Stimulated activated effector memory CD8-positive, alpha-beta T cell treated with anti-CD3 and anti-CD28 coated beads, Interleukin-12 subunit alpha, Interleukin-12 subunit beta, amount 100 ng/mL, for 72 hours (primary cell): Measurements from ENCODE around the gene MAP2K3.
"Not testable (repeated sequence)": the region's sequence is repeated elsewhere in the genome, so short reads cannot be mapped to it uniquely, and the experiment has no call there.

Source experiments
- ATAC-seq: fragments of 150-1000 bp; cut with Tn5 transposase; 2 replicates; pipeline ENCODE4 v1.10.0; 2021
- DNase-seq, 2 donors: peaks; one replicate each; pipeline ENCODE4 v3.0.0; 2021 to 2022; ENCODE audit warnings: low spot score in 2 of 2
- H3K27ac Mint-ChIP-seq: one replicate; pipeline ENCODE4 v1.8.0; 2022; ENCODE audit warnings: mild to moderate bottlenecking, mixed read lengths
- H3K36me3 Mint-ChIP-seq: one replicate; pipeline ENCODE4 v1.8.0; 2022; ENCODE audit warnings: mild to moderate bottlenecking, mixed read lengths
- H3K4me1 Mint-ChIP-seq: one replicate; pipeline ENCODE4 v1.8.0; 2022; ENCODE audit warnings: mixed read lengths
- H3K4me3 Mint-ChIP-seq: one replicate; pipeline ENCODE4 v1.8.0; 2022; ENCODE audit warnings: mild to moderate bottlenecking, mixed read lengths
- H3K9me3 Mint-ChIP-seq: one replicate; pipeline ENCODE4 v1.8.0; 2022; ENCODE audit warnings: mixed read lengths

Gene MAP2K3

GRCh38 chr17:21337981-21338625 is 53.6 kb downstream of the MAP2K3 start:
- H3K4me3 Mint-ChIP-seq, DNase-seq: not testable (repeated sequence)

DNA sequence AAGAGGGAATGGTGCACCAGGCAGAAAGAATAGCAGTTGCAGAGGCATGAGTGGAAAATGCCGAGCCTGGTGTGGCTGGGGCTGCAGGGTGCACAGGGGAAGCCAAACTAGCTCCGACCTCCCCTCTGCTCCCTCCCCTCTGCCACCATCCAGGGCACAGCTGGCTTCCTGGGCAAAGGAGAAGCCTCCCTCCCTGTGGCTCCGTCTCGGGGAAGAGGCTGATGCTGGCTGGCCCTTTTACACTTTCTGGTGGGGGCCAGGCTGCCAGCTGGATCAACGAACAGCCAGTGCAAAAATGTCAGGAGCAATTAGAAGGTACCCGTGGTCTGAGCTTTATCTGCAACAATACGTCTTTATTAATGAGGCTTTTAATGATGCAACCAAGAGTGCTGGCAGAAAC is 54.5 kb downstream of the MAP2K3 start:
- DNase-seq (no peak), ATAC-seq (no peak)
- H3K4me1 Mint-ChIP-seq, result no peaks in the 10 kb centered on the region
- H3K36me3 Mint-ChIP-seq, result no peaks in the 10 kb centered on the region
- no peaks in the 10 kb centered on the region for H3K9me3 Mint-ChIP-seq
- H3K4me3 Mint-ChIP-seq, result no peak overlapping the region
- no peak overlapping the region for H3K27ac Mint-ChIP-seq

More at GRCh38 chr17:21337981-21338625, 53.6 kb downstream of the MAP2K3 start:
- H3K9me3 Mint-ChIP-seq, H3K4me1 Mint-ChIP-seq, H3K27ac Mint-ChIP-seq, ATAC-seq, H3K36me3 Mint-ChIP-seq: not testable (repeated sequence)

DNA sequence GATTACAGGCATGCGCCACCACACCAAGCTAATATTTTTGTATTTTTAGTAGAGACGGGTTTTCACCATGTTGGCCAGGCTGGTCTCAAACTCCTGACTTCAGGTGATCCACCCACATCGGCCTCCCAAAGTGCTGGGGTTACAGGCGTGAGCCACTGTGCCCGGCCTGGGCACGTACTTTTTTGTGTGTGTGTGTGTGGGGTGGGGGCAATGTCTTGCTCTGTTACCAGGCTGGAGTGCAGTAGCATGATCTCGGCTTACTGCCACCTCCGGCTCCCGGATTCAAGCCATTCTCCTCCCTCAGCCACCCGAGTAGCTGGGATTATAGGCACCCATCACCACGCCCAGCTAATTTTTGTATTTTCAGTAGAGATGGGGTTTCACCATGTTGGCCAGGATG is 55.1 kb downstream of the MAP2K3 start:
- ATAC-seq, DNase-seq, H3K36me3 Mint-ChIP-seq, H3K4me1 Mint-ChIP-seq, H3K4me3 Mint-ChIP-seq, H3K27ac Mint-ChIP-seq, H3K9me3 Mint-ChIP-seq: not testable (repeated sequence)

DNA sequence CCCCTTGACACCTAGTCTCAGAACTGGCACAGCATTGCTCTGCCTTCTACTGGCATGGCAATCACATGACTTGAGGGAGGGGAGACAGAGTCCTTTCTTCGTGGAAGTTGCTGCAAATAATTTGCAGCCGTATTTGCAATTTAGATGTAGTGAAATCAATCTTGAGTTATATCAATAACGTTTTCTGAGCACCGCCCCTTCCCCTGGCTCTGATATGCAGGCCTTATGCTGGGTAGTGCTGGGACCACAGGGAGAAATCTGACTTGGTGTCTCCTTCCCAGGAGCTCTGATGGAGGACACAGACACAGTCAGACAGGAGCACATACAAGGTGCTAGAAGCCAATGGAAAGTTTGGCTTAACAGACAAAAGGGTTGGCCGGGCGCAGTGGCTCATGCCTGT is 55.9 kb downstream of the MAP2K3 start:
- H3K4me3 Mint-ChIP-seq, H3K4me1 Mint-ChIP-seq, DNase-seq, ATAC-seq, H3K9me3 Mint-ChIP-seq, H3K27ac Mint-ChIP-seq, H3K36me3 Mint-ChIP-seq: not testable (repeated sequence)

- not testable (repeated sequence) for H3K27ac Mint-ChIP-seq, H3K36me3 Mint-ChIP-seq, H3K4me3 Mint-ChIP-seq, DNase-seq, ATAC-seq, H3K9me3 Mint-ChIP-seq, H3K4me1 Mint-ChIP-seq
Measured at GRCh38 chr17:21341279-21341678, 56.8 kb downstream of the MAP2K3 start.

GRCh38 chr17:21341925-21342540 is 57.5 kb downstream of the MAP2K3 start:
- not testable (repeated sequence) for DNase-seq, H3K27ac Mint-ChIP-seq, H3K4me1 Mint-ChIP-seq, H3K9me3 Mint-ChIP-seq, ATAC-seq, H3K36me3 Mint-ChIP-seq, H3K4me3 Mint-ChIP-seq

GRCh38 chr17:21343061-21343949 is 58.8 kb downstream of the MAP2K3 start:
- not testable (repeated sequence) for H3K27ac Mint-ChIP-seq, H3K4me3 Mint-ChIP-seq, H3K4me1 Mint-ChIP-seq, H3K36me3 Mint-ChIP-seq, H3K9me3 Mint-ChIP-seq, ATAC-seq, DNase-seq

- H3K4me1 Mint-ChIP-seq, H3K36me3 Mint-ChIP-seq, ATAC-seq, H3K9me3 Mint-ChIP-seq, DNase-seq, H3K4me3 Mint-ChIP-seq, H3K27ac Mint-ChIP-seq: not testable (repeated sequence)
Measured at GRCh38 chr17:21344801-21345200, 60.3 kb downstream of the MAP2K3 start.

DNA sequence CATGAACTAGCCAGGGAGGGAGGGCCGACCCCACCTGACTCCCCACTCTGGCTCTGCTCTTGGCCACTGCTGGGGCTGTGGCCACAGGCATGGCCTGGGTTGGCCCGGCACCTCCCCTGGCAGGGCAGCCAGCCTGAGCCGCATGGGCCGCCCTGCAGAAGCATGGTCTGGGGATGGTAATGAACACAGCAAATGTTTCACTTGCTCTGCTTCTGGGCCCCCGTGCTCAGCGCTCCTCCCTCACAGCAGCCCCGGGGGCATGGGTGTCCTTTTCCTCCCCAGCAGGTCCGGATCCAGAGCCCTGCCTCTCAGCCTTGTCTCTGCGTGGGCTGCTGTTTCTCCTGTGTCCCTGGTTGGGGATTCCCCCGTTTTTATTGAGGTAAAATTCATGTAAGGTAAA is 60.7 kb downstream of the MAP2K3 start:
- no peak for DNase-seq
- ATAC-seq, result no peak
- no peak overlapping the region for H3K4me3 Mint-ChIP-seq
- no peaks in the 10 kb centered on the region for H3K9me3 Mint-ChIP-seq
- H3K27ac Mint-ChIP-seq, result no peak overlapping the region
- H3K36me3 Mint-ChIP-seq, result no peaks in the 10 kb centered on the region
- no peaks in the 10 kb centered on the region for H3K4me1 Mint-ChIP-seq

- H3K27ac Mint-ChIP-seq, DNase-seq, H3K4me3 Mint-ChIP-seq, ATAC-seq, H3K9me3 Mint-ChIP-seq, H3K4me1 Mint-ChIP-seq, H3K36me3 Mint-ChIP-seq: not testable (repeated sequence)
Measured at GRCh38 chr17:21346107-21346506, 61.6 kb downstream of the MAP2K3 start.

DNA sequence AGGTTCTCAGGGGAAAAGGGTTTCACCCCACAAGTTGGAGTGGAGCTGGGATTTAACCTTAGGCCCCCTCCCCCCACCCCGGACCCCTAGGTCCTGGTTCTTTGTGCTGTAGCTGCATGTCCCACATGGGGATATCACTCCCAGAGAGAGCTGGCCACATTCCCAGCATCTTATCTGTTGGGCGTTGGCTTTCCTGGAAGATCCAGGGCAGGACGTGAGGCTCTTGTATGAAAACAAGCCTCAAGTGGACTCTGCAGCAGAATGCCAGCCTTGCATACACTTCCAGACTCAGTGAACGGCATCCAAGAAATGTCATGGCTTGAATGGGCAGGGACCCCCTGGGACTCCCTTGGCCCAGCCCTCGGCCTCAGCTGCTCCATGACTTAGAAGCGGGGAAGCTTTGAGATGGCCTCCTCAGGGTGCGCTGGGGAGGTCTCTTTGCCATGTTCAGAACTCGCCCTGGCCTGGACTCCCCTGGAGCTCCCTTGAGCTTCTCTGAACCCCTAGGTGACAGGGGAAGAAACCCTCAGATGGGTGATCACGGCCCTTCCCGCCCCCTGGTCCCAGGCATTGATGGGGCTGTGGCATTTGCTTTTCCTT is 62.2 kb downstream of the MAP2K3 start:
- not testable (repeated sequence) for H3K36me3 Mint-ChIP-seq, H3K4me3 Mint-ChIP-seq, H3K9me3 Mint-ChIP-seq, DNase-seq, ATAC-seq, H3K4me1 Mint-ChIP-seq, H3K27ac Mint-ChIP-seq

- not testable (repeated sequence) for ATAC-seq, H3K4me1 Mint-ChIP-seq, H3K36me3 Mint-ChIP-seq, H3K4me3 Mint-ChIP-seq, H3K27ac Mint-ChIP-seq, DNase-seq, H3K9me3 Mint-ChIP-seq
Measured at GRCh38 chr17:21347660-21348059, 63.1 kb downstream of the MAP2K3 start.

DNA sequence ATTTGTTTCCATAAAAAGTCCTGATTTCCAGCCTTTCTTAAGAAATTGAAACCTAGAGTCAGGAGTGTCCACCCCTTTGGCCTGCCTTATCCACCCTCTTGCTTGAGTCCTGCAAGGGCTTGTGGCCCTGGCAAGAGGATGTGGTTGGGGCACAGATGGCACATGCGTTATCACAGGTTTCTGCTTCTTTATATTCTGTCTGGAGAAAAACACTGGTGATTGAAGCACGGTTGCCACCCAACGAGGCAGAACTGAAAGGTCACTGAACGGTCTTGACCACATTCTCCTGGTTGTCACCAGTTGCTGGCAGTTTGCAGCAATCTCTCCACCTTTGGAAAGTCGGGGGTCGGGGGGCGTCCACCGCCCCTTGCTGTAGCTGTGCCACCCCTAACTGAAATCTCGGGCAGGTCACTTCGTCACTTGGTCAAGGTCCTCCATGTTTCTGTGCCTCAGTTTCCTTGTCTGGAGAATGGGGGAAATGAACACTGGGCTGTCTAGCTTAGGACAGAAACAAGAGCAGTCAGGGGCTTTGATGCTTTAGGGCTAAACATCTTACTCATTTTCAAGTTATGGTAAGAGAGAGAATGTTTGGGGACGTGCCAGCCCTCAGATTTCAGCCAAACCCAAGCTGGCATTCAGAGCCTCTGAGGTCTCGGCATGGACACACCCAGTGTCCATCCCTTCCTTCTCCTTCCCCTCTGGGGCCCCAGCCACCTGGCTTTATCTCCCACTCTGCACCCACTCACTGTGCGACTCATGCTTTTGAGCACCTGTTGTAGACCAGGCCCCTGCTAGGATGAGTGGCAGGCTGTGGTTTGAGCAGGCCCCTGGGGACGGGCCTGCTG is 63.8 kb downstream of the MAP2K3 start:
- H3K27ac Mint-ChIP-seq, H3K4me3 Mint-ChIP-seq, H3K9me3 Mint-ChIP-seq, H3K4me1 Mint-ChIP-seq, DNase-seq, H3K36me3 Mint-ChIP-seq: not testable (repeated sequence)
- peak; percentile 38 for ATAC-seq

DNA sequence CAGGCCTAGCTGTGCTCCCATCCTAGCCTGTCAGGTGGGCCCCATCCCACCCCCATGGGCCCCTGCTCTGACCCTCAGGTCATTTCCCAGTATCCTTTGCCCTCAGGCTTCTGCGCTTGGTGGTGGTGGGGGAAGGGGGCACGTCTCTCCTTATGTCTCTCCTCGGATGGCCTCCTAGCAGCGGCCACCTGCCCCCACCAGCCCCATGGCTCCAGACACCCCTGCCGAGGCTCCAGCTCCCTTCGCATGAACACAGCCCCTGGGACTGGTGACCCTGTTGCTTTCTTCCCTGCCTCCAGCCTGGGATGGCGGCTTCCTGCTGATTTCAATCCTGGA is 64.4 kb downstream of the MAP2K3 start:
- not testable (repeated sequence) for H3K4me3 Mint-ChIP-seq, H3K9me3 Mint-ChIP-seq, H3K27ac Mint-ChIP-seq, H3K36me3 Mint-ChIP-seq, H3K4me1 Mint-ChIP-seq, DNase-seq, ATAC-seq
